Body of pancreas (tissue), 4 donors: ENCODE results near the gene APBB1.

Experiments
- CTCF ChIP-seq, 7 experiments: fragments of 450-650 bp in 4 of 7; fragments of 200-600 bp in 3 of 7; sonication (generic) in 3 of 7; IDR thresholded peaks; one replicate each; pipeline ENCODE4 v1.5.1; 2016 to 2019; ENCODE audit warnings: antibody characterized with exemption in 7 of 7
- POLR2A ChIP-seq, 3 donors: fragments of 450-650 bp; IDR thresholded peaks; one replicate each; pipeline ENCODE4 v1.6.1; 2016; ENCODE audit warnings: antibody characterized with exemption in 3 of 3, mild to moderate bottlenecking in 2 of 3

DNA sequence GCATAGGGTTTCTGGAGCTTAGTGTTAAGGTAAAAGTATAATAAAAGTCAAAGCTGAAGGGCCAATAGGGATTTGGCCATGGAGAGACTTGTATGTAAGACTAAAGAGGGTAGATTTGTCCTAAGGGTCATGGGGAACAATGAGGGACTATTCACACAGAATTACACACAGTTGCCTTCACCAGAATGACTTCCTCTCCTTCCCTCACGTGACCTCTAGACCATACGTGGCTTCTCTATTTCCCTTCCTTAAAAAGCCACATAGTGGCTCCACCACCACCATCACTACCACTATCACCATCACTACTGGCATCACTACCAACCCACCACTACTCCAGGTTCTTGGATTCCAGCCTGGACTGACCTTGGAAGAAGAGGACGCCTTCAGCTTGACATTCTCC, 19.1 kb upstream of the APBB1 start:
- TF ChIP-seq CTCF (IDR thresholded peaks at IDR 0.05) (no peak), POLR2A (IDR thresholded peaks at IDR 0.05) (no peak)
